GM18508 (cell line): ENCODE results near the gene METTL6.
"Not testable (repeated sequence)": the region's sequence is repeated elsewhere in the genome, so short reads cannot be mapped to it uniquely, and the experiment has no call there.

Experiments
- ATAC-seq: cut with Tn5 transposase; IDR thresholded peaks from one replicate; pipeline ENCODE4 v1.9.1; 2021; ENCODE audit warnings: moderate number of reproducible peaks; ENCODE audit not compliant: insufficient read depth, unreplicated experiment

METTL6 gene

GRCh38 chr3:15427182-15427880 lies at the start of gene METTL6, which contains the start of gene EAF1:
TSS of gene METTL6 (minus strand) at chr3:15427544. CDS start at chr3:15426511, 1,033 bp downstream.
TSS of gene EAF1 (plus strand) at chr3:15427598. CDS start at chr3:15427780, 182 bp downstream.
- ATAC-seq: no peak

GRCh38 chr3:15476378-15476777 lies 49.0 kb upstream of the METTL6 start:
- no peak for ATAC-seq

DNA sequence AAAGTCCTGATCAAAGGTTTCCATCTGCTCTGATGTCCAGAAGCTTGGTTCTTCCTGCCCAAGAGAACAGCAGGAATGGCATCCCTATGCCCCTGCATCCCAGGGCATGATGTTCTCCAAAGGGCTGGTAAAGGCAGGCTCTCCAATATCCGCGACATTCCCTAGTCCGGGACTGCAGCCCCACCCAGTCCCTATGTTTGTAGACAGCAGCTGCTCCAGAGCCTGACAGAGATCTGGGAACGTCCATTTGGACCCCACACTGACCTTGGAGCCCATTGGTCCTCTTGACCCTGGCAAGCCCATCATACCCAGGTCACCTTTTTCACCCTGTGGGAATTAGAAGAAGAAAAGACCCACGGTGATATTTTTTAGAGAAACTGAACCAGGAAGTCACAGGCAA lies 47.8 kb upstream of the METTL6 start:
- ATAC-seq: no peak

DNA sequence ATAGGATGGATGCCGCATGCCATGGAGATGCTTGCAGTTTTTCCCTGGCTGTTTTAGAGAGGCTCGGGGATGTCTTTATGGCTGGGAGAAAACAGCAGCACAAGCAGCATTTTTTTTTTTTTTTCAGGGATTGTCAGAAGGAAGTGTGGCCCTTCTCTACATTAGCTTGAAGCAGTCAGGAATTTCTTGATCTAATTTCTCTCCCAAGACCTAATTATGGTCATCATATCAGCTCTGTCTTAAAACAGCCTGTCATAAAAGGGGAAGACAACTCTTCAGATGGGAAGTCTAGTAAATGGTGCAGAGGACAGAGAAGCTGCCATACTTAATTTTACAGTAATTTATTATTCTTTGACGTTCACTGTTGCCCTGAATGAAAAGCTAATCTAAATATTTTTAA lies 44.5 kb upstream of the METTL6 start:
- ATAC-seq: no peak

GRCh38 chr3:15470849-15471248 lies 43.5 kb upstream of the METTL6 start:
- no peak for ATAC-seq

GRCh38 chr3:15470261-15470660 lies 42.9 kb upstream of the METTL6 start:
- no peak for ATAC-seq

GRCh38 chr3:15467227-15468181 lies 40.2 kb upstream of the METTL6 start:
- no peak for ATAC-seq

DNA sequence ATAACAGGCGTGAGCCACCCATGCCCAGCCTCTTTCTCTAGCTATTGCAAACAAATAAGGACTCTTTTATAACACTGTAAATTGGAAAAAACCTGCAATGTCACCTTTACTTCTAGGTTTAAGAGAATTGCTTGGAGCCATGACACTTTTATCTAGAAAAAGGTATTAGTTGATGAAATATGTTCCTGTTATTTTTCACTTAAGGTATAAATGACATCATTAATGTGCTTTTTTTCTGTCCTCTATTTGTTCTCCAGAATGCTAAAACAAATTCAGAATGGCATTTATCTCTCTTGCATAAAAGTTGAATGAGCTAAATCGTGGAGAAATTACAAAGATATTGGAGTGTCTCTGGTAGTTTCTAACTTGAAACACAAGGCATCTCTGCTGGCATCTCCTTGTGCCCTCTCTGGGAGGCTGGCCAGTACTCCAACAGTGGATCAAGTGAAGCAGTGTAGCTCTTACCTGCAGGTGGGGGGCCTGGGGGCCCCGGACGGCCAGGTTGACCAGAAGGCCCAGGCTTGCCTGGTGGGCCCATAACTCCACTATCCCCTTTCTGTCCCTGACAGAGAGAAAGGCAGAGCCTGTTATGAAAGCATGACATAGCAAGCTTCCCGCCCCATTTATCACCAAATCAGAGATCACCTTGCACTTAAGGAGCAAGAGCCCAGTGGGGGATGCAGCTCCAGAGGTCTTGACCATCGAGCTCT lies 38.7 kb upstream of the METTL6 start:
- no peak for ATAC-seq

- no peak for ATAC-seq
Measured at GRCh38 chr3:15462451-15462850, 35.1 kb upstream of the METTL6 start.

GRCh38 chr3:15460891-15461531 lies 33.7 kb upstream of the METTL6 start:
- no peak for ATAC-seq

- ATAC-seq: no peak
Measured at GRCh38 chr3:15458212-15458780, 31.0 kb upstream of the METTL6 start.

- not testable (repeated sequence) for ATAC-seq
Measured at GRCh38 chr3:15456915-15457314, 29.6 kb upstream of the METTL6 start.

DNA sequence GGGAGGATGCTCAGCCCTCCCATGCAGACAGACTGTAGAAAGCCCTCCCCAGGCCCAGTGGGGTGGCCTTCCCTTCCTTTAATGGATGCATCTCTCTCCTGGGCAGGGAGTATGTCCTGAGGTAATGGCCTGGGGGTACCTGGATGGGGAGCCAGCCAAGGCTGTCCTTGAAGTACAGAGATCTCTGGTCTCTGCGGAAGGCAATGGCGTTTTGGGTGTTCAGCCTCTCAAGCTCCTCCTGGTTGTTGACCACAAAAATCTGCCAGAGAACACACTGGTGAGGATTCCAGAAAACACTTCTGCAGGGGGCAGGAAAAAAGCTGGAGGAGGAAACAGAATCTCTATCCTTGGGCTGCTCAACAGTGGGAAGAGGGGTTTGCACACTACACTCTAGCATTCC lies 29.0 kb upstream of the METTL6 start:
- no peak for ATAC-seq

GRCh38 chr3:15455756-15456155 lies 28.4 kb upstream of the METTL6 start:
- no peak for ATAC-seq

GRCh38 chr3:15454965-15455364 lies 27.6 kb upstream of the METTL6 start:
- ATAC-seq: no peak

GRCh38 chr3:15453991-15454625 lies 26.8 kb upstream of the METTL6 start:
- ATAC-seq: no peak

GRCh38 chr3:15453501-15453900 lies 26.2 kb upstream of the METTL6 start:
- no peak for ATAC-seq

- ATAC-seq: no peak
Measured at GRCh38 chr3:15452961-15453360, 25.6 kb upstream of the METTL6 start.

GRCh38 chr3:15452156-15452555 lies 24.8 kb upstream of the METTL6 start:
- ATAC-seq: no peak
